Left renal cortex interstitium (tissue), 4 donors: ENCODE measurements around the gene TPD52L1. TPM values are rescaled to one million over a fixed set of nuclear protein-coding genes. Genes with fewer than 3 reads are reported as not detected.

Experiments used
- DNase-seq, 4 donors: peaks; one replicate each; pipeline ENCODE4 v3.0.0-alpha.2; 2013; ENCODE audit warnings: low read depth in 4 of 4, low spot score in 2 of 4, missing footprints in 1 of 4
- polyA plus RNA-seq, 4 donors: library from polyadenylated mRNA; unstranded; fragments of 120-200 nt; gene quantifications; one replicate each; pipeline ENCODE4 v1.2.1, GENCODE V29; 2013; ENCODE audit not compliant: insufficient read length in 4 of 4

TPD52L1 gene
- polyA plus RNA-seq, 4 donors = 77.5 to 116 (median 97.5) TPM

DNA sequence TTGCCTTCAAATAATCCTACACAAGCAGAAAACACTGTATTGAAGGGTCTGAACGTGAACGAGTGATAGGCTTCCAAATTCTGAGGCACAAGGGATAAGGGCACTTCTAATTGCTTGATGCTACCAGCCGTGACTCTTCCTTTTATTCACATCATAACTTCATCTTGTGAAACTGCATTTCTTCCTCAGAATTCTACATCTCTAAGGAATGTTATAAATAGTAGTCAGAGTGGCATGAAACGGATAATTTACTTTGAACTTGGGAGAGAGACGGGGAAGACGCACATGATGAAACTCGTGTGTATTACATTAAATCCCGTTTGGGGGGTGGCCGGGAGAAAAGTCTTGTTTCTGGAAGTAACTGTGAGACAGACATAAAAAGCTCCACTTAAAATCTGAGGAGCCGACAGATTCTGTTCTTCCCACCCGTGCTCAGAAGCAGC lies 147.4 kb downstream of the TPD52L1 start:
- DNase-seq = peak in 3 of 4 donors; percentile 20 to 49 (median 43)

DNA sequence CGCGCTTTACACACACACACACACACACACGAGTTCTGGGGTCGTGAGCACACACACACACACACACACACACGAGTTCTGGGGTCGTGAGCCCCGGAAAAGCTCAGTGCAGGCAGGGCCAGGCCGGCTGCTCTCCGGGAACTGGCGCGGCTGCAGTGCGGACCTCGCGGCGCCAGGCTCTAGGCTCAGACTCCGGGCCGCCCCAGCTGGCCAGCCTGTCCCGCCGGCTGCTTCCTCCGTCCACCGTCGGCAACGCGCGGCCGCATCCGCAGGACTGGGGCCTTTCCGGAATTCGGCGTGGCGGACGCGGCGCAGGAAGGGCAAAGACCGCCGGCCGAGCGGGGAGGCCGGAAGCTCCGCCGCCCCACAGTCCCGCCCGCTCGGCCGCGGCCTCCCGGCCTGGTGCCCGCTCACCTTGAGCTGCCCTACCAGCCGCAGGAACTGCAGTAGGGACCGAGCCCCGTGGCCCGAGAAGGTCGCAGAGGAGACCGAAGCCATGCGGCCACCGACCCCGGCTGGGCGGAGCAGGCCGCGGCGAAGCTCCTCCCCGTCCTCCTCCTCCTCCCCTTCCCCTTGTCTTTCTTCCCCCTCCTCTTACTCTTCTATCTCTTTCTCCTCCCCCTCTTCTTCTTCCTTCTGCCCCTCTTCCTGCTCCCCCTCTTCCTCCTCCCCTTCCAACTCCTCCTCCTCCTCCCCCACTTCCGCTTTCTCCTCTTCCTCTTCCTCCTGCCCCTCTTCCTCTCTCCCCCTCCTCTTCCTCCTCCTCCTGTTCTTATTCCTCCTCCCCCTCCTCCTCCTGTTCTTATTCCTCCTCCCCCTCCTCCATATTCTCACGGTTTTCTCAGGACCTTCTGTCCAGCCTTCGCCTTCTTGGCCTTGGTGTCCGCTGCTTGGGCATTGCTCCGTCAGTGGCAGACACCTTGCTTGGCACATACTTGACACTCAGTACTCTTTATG lies 148.1 kb downstream of the TPD52L1 start, which contains the start of gene HDDC2:
TSS of gene HDDC2 (minus strand) at position 533 of the 957 bp plus-strand sequence. CDS start at position 498, 35 bp downstream.
- peak; percentile 36 to 67 (median 56) for DNase-seq

DNA sequence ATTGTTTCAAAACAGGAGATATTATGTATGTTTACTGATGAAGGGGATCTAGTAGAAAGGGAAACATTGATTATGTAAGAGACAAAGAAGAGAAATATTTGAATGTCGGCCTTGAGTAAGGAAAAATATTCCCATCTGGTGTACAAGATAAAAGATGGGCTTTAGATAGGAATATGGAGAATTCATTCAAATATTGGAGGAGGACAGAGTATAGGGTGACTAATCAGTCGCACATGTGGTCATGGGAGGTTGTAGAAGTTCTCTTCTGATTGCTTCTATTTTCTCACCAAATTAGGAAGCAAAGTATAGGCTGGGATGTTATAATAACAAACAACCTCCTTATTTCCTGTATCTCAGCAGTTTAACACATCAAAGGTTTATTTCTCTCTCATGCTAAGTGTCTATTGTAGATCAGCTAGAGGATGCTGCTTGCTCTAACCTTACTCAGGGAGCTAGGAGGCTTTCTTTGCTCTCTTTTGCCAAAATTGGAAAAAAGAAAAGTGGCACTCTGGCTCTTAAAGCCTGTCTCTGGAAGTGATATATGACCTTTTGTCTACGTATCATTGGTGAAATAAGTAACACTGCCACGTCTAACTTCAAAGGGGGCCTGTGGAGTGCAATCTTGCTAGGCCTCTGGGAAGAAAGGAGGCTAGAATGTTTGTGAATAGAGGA lies 149.4 kb downstream of the TPD52L1 start:
- DNase-seq = no peak

- no peak for DNase-seq
Observed at GRCh38 chr6:125303512-125303854, 149.9 kb downstream of the TPD52L1 start.

GRCh38 chr6:125304970-125305660 lies 151.5 kb downstream of the TPD52L1 start:
- no peak for DNase-seq

DNA sequence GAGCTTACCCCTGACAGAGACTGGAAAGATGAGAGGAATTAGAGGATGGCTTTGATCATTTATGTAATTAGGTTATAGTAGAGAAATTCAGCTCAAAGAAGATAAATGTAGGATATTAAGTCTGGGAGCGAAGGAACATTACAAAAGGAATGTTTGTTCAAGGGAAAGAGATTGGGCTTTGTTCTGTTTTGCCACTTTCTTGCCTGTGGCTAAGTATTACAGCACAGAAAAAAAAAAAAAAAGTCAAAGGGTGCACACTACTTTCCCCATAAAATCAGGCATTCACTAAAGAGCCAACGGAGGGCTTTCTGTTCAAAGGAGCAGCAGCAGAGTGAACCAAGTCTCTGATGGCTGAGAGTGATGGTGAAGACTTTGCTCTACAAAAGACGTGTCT lies 153.2 kb downstream of the TPD52L1 start:
- DNase-seq = no peak

DNA sequence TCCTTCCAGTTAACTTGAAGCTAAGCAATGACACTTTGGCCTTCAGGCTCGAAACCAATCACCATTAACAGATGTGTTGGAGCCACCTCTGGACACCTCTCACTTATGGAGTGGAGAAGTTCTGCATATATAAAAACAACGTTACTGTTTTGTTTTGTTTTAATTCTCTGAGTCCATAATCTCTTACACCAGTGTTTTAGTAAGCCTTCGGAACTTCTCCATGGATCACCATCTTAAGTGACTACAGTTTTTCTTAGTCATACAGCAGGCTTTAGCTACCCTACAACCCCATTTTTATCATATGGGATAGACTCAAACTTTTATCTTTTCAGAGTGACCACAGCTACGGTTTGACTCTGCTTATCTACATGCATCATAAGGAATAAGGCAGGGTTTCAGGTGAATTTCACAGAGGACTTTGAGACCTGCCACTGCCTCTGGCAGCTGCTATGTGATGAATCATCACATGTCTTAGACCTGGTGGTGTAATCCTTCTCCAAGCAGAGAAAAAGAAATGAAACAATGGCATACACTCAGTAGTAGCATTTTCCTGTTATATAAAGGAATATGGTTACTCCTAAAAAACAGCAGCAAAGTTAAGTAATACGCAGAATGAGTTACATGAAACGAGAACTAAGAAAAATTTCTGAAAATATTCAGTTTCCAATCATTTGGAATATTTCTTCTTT lies 153.7 kb downstream of the TPD52L1 start:
- DNase-seq = no peak

DNA sequence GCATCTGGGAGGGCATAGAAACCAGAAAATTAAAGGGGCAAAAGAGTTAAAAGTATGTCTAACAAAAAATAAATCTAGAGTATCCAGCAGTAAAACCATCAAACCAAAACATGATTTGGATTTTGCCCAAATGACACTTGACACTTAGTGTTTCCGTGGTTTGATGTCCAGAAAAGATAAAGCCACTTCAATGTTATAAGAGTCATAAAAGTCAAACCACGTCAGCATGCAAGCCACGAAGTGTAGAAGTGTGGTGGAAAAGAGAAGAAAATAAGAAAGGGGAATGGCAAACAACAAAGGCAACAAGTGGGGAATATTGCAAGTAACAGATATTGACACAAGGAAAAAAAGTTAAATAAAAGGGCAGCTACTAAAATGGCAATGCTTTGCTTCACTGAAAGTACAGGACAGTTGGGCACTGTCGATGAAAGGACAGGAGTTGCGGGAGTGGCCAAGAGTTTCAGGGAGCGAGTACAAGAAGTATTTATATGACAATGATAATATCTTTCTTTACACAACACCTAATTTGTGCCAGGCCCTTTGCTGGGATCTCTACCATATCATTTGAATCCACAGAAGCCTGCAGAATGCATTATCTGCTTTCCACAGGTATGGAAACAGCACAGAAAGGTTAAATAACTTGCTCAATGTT lies 154.5 kb downstream of the TPD52L1 start:
- DNase-seq = no peak

GRCh38 chr6:125310994-125311649 lies 157.5 kb downstream of the TPD52L1 start:
- peak; percentile 29 to 57 (median 42) for DNase-seq

GRCh38 chr6:125312478-125312877 lies 158.9 kb downstream of the TPD52L1 start:
- no peak for DNase-seq

DNA sequence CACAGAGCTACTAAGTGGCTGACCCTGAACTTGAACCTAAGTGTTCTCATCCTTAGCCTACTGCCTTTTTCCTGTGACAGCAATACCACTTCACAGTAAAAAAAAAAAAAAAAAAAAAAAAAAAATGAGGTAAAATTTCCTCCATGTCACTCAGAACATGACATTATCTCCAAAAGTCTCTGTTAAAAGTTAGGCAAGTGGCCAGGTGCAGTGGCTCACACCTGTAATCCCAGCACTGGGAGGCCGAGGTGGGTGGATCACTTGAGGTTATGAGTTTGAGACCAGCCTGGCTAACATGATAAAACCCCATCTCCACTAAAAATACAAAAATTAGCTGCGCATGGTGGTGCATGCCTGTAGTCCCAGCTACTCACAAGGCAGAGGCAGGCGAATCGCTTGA lies 159.4 kb downstream of the TPD52L1 start:
- no peak for DNase-seq

Other genes starting within 250 kb of the TPD52L1 start
- gene RNF217, start 191.3 kb upstream of the TPD52L1 start, polyA plus RNA-seq = 10 to 100 TPM; 12.1 to 19.8 (median 16.7) TPM
- gene HDDC2, start 148.2 kb downstream of the TPD52L1 start, polyA plus RNA-seq = 100 to 1,000 TPM in 2 of 4 donors, 10 to 100 TPM in 2; 98.3 to 133 (median 111) TPM